ENCODE measurements around the gene KDM4B.

- no peak for TF ChIP-seq CTCF (IDR thresholded peaks at IDR 0.05)
- no peak for TF ChIP-seq EZH2 (IDR thresholded peaks at IDR 0.05; ENCODE audit: borderline replicate concordance, insufficient read depth, low read depth, low read length, poor library complexity, severe bottlenecking)
Measured at GRCh38 chr19:5075597-5075996, 106.7 kb downstream of the KDM4B start.

Measured in B cell (primary cell).